ENCODE measurements around the gene FMC1. TPM values are rescaled to one million over a fixed set of nuclear protein-coding genes. Genes with fewer than 3 reads are reported as not detected.
"Not testable (repeated sequence)": the region's sequence is repeated elsewhere in the genome, so short reads cannot be mapped to it uniquely, and the experiment has no call there.

FMC1 gene
- total RNA-seq, 1 donor from 2014 or later, result 13.5 TPM

GRCh38 chr7:139330333-139331030 is 10.7 kb upstream of the FMC1 start:
- Mint-ChIP-seq H3K4me1 (ENCODE audit: unreplicated experiment) (no peaks in the 10 kb centered on the region), H3K27me3 (ENCODE audit: unreplicated experiment) (peaks cover 3% of the 10 kb centered on the region), H3K27ac (ENCODE audit: unreplicated experiment) (no peak overlapping the region), H3K4me3 (ENCODE audit: unreplicated experiment) (no peak overlapping the region), H3K9me3 (ENCODE audit: unreplicated experiment) (no peaks in the 10 kb centered on the region), H3K36me3 (ENCODE audit: unreplicated experiment) (no peaks in the 10 kb centered on the region)
- TF ChIP-seq CTCF (IDR thresholded peaks at IDR 0.05), result no peak
- no peak for DNase-seq (ENCODE audit: extremely low spot score, unreplicated experiment)

- no peaks in the 10 kb centered on the region for H3K4me1 Mint-ChIP-seq (ENCODE audit: unreplicated experiment)
- H3K27ac Mint-ChIP-seq (ENCODE audit: unreplicated experiment), result no peak overlapping the region
- H3K9me3 Mint-ChIP-seq (ENCODE audit: unreplicated experiment), result no peaks in the 10 kb centered on the region
- H3K36me3 Mint-ChIP-seq (ENCODE audit: unreplicated experiment), result no peaks in the 10 kb centered on the region
- DNase-seq (ENCODE audit: extremely low spot score, unreplicated experiment), result peak; percentile 54
- no peak overlapping the region for H3K4me3 Mint-ChIP-seq (ENCODE audit: unreplicated experiment)
- TF ChIP-seq CTCF (IDR thresholded peaks at IDR 0.05), result no peak
- H3K27me3 Mint-ChIP-seq (ENCODE audit: unreplicated experiment), result peaks cover 3% of the 10 kb centered on the region
Measured at GRCh38 chr7:139332697-139333359, 8.3 kb upstream of the FMC1 start.

GRCh38 chr7:139333443-139333842 is 7.7 kb upstream of the FMC1 start:
- not testable (repeated sequence) for H3K4me1 Mint-ChIP-seq (ENCODE audit: unreplicated experiment); H3K27me3 Mint-ChIP-seq (ENCODE audit: unreplicated experiment); H3K27ac Mint-ChIP-seq (ENCODE audit: unreplicated experiment); H3K36me3 Mint-ChIP-seq (ENCODE audit: unreplicated experiment); H3K9me3 Mint-ChIP-seq (ENCODE audit: unreplicated experiment); H3K4me3 Mint-ChIP-seq (ENCODE audit: unreplicated experiment)
- DNase-seq (ENCODE audit: extremely low spot score, unreplicated experiment), result peak; percentile 51

GRCh38 chr7:139334399-139335150 is 6.6 kb upstream of the FMC1 start:
- Mint-ChIP-seq H3K27me3 (ENCODE audit: unreplicated experiment) (peaks cover 3% of the 10 kb centered on the region), H3K36me3 (ENCODE audit: unreplicated experiment) (no peaks in the 10 kb centered on the region), H3K4me1 (ENCODE audit: unreplicated experiment) (peaks cover 4% of the 10 kb centered on the region), H3K9me3 (ENCODE audit: unreplicated experiment) (no peaks in the 10 kb centered on the region), H3K27ac (ENCODE audit: unreplicated experiment) (no peak overlapping the region), H3K4me3 (ENCODE audit: unreplicated experiment) (no peak overlapping the region)
- TF ChIP-seq CTCF (IDR thresholded peaks at IDR 0.05), result no peak
- peak; percentile 21 for DNase-seq (ENCODE audit: extremely low spot score, unreplicated experiment)

- H3K4me1 Mint-ChIP-seq (ENCODE audit: unreplicated experiment), result peaks cover 20% of the 10 kb centered on the region
- H3K27ac Mint-ChIP-seq (ENCODE audit: unreplicated experiment), result peak overlapping the region; percentile 100
- peak overlapping the region; percentile 90 for H3K4me3 Mint-ChIP-seq (ENCODE audit: unreplicated experiment)
- DNase-seq (ENCODE audit: extremely low spot score, unreplicated experiment), result no peak
- no peak for TF ChIP-seq CTCF (IDR thresholded peaks at IDR 0.05)
- no peaks in the 10 kb centered on the region for H3K36me3 Mint-ChIP-seq (ENCODE audit: unreplicated experiment)
- H3K27me3 Mint-ChIP-seq (ENCODE audit: unreplicated experiment), result no peaks in the 10 kb centered on the region
- H3K9me3 Mint-ChIP-seq (ENCODE audit: unreplicated experiment), result no peaks in the 10 kb centered on the region
Measured at GRCh38 chr7:139339025-139339424, 2.1 kb upstream of the FMC1 start.
